Memory B cell (primary cell): ENCODE measurements around the gene CISH.

Experiments used
- ATAC-seq: fragments of 150-1000 bp; cut with Tn5 transposase; 2 replicates; pipeline ENCODE4 v1.10.0; 2021; ENCODE audit warnings: low read depth, mild to moderate bottlenecking, moderate library complexity
- DNase-seq, 2 donors: peaks; one replicate each; pipeline ENCODE4 v3.0.0; 2022; ENCODE audit warnings: low spot score in 2 of 2
- H3K27ac Mint-ChIP-seq: one replicate; pipeline ENCODE4 v1.8.0; 2022; ENCODE audit warnings: mild to moderate bottlenecking, moderate library complexity, mixed read lengths
- H3K27me3 Mint-ChIP-seq: one replicate; pipeline ENCODE4 v1.8.0; 2022; ENCODE audit warnings: mixed read lengths
- H3K36me3 Mint-ChIP-seq: one replicate; pipeline ENCODE4 v1.8.0; 2022; ENCODE audit warnings: mild to moderate bottlenecking, mixed read lengths
- H3K4me1 Mint-ChIP-seq: one replicate; pipeline ENCODE4 v1.8.0; 2022; ENCODE audit warnings: mixed read lengths
- H3K4me3 Mint-ChIP-seq: one replicate; pipeline ENCODE4 v1.8.0; 2022; ENCODE audit warnings: mild to moderate bottlenecking, moderate library complexity, mixed read lengths
- H3K9me3 Mint-ChIP-seq: one replicate; pipeline ENCODE4 v1.8.0; 2022; ENCODE audit warnings: mixed read lengths

CISH gene

GRCh38 chr3:50627407-50628051, 16.0 kb upstream of the CISH start:
- H3K4me1 Mint-ChIP-seq = peaks cover 30% of the 10 kb centered on the region
- no peak overlapping the region for H3K4me3 Mint-ChIP-seq
- no peak for ATAC-seq

GRCh38 chr3:50626401-50626800, 14.8 kb upstream of the CISH start:
- Mint-ChIP-seq H3K27me3 (no peaks in the 10 kb centered on the region), H3K4me3 (no peak overlapping the region), H3K9me3 (no peaks in the 10 kb centered on the region), H3K4me1 (peaks cover 28% of the 10 kb centered on the region), H3K27ac (no peak overlapping the region), H3K36me3 (no peaks in the 10 kb centered on the region)
- ATAC-seq (no peak), DNase-seq (no peak)

More at GRCh38 chr3:50627407-50628051, 16.0 kb upstream of the CISH start:
- Mint-ChIP-seq H3K27me3 (no peaks in the 10 kb centered on the region), H3K9me3 (no peaks in the 10 kb centered on the region), H3K36me3 (no peaks in the 10 kb centered on the region), H3K27ac (peak overlapping the region; percentile 60)
- DNase-seq = no peak

- Mint-ChIP-seq H3K4me3 (no peak overlapping the region), H3K36me3 (no peaks in the 10 kb centered on the region), H3K27me3 (no peaks in the 10 kb centered on the region), H3K9me3 (no peaks in the 10 kb centered on the region), H3K4me1 (peaks cover 26% of the 10 kb centered on the region), H3K27ac (no peak overlapping the region)
- DNase-seq (no peak), ATAC-seq (no peak)
These were observed 13.9 kb upstream of the CISH start for GRCh38 chr3:50625231-50626182.

GRCh38 chr3:50624634-50625033, 13.1 kb upstream of the CISH start:
- DNase-seq = no peak
- H3K4me1 Mint-ChIP-seq = peaks cover 27% of the 10 kb centered on the region
- ATAC-seq = no peak
- H3K27me3 Mint-ChIP-seq = no peaks in the 10 kb centered on the region
- H3K9me3 Mint-ChIP-seq = no peaks in the 10 kb centered on the region
- H3K36me3 Mint-ChIP-seq = no peaks in the 10 kb centered on the region
- no peak overlapping the region for H3K27ac Mint-ChIP-seq
- H3K4me3 Mint-ChIP-seq = no peak overlapping the region

- Mint-ChIP-seq H3K9me3 (no peaks in the 10 kb centered on the region), H3K27ac (peak overlapping the region; percentile 69), H3K4me3 (peak overlapping the region; percentile 58), H3K4me1 (peaks cover 29% of the 10 kb centered on the region), H3K36me3 (no peaks in the 10 kb centered on the region), H3K27me3 (no peaks in the 10 kb centered on the region)
- ATAC-seq (no peak), DNase-seq (no peak)
These were observed 12.4 kb upstream of the CISH start for GRCh38 chr3:50623840-50624474.

- Mint-ChIP-seq H3K27me3 (no peaks in the 10 kb centered on the region), H3K4me1 (peaks cover 34% of the 10 kb centered on the region), H3K27ac (no peak overlapping the region), H3K36me3 (no peaks in the 10 kb centered on the region), H3K4me3 (no peak overlapping the region), H3K9me3 (no peaks in the 10 kb centered on the region)
- DNase-seq = no peak
- no peak for ATAC-seq
These were observed 11.3 kb upstream of the CISH start for GRCh38 chr3:50622881-50623280.

- no peaks in the 10 kb centered on the region for H3K27me3 Mint-ChIP-seq
- ATAC-seq (no peak), DNase-seq (no peak)
- H3K4me3 Mint-ChIP-seq = no peak overlapping the region
- no peaks in the 10 kb centered on the region for H3K9me3 Mint-ChIP-seq
- peaks cover 38% of the 10 kb centered on the region for H3K4me1 Mint-ChIP-seq
- peak overlapping the region; percentile 72 for H3K27ac Mint-ChIP-seq
- H3K36me3 Mint-ChIP-seq = no peaks in the 10 kb centered on the region
These were observed 9.2 kb upstream of the CISH start for GRCh38 chr3:50620820-50621219.

- Mint-ChIP-seq H3K4me1 (peaks cover 40% of the 10 kb centered on the region), H3K27me3 (no peaks in the 10 kb centered on the region), H3K4me3 (no peak overlapping the region), H3K9me3 (no peaks in the 10 kb centered on the region), H3K27ac (peak overlapping the region; percentile 72), H3K36me3 (no peaks in the 10 kb centered on the region)
- DNase-seq = no peak
- ATAC-seq = no peak
These were observed 8.8 kb upstream of the CISH start for GRCh38 chr3:50620420-50620819.

- no peak for DNase-seq
- H3K27me3 Mint-ChIP-seq = no peaks in the 10 kb centered on the region
- H3K27ac Mint-ChIP-seq = no peak overlapping the region
- H3K36me3 Mint-ChIP-seq = no peaks in the 10 kb centered on the region
- no peaks in the 10 kb centered on the region for H3K9me3 Mint-ChIP-seq
- H3K4me3 Mint-ChIP-seq = peak overlapping the region; percentile 95
- H3K4me1 Mint-ChIP-seq = peaks cover 31% of the 10 kb centered on the region
- ATAC-seq = no peak
These were observed 6.4 kb upstream of the CISH start for GRCh38 chr3:50617911-50618481.

- ATAC-seq (peak; percentile 28), DNase-seq (no peak)
- H3K27me3 Mint-ChIP-seq = no peaks in the 10 kb centered on the region
- H3K9me3 Mint-ChIP-seq = no peaks in the 10 kb centered on the region
- H3K36me3 Mint-ChIP-seq = no peaks in the 10 kb centered on the region
- peaks cover 34% of the 10 kb centered on the region for H3K4me1 Mint-ChIP-seq
- peak within 1 kb of the TSS; percentile 87 for H3K27ac Mint-ChIP-seq
- peak within 1 kb of the TSS; percentile 95 for H3K4me3 Mint-ChIP-seq
These were observed 5.7 kb upstream of the CISH start, which contains the start of gene MAPKAPK3 for GRCh38 chr3:50617096-50617791. Gene MAPKAPK3 (plus strand): TSS chr3:50617151. CDS start chr3:50617566, 415 bp downstream.

GRCh38 chr3:50616770-50617095, 5.2 kb upstream of the CISH start:
- H3K4me1 Mint-ChIP-seq = peaks cover 39% of the 10 kb centered on the region
- no peaks in the 10 kb centered on the region for H3K9me3 Mint-ChIP-seq
- no peaks in the 10 kb centered on the region for H3K36me3 Mint-ChIP-seq
- peak overlapping the region; percentile 95 for H3K4me3 Mint-ChIP-seq
- peak overlapping the region; percentile 87 for H3K27ac Mint-ChIP-seq
- DNase-seq = peak; percentile 93 to 96
- peak; percentile 77 for ATAC-seq
- no peaks in the 10 kb centered on the region for H3K27me3 Mint-ChIP-seq

GRCh38 chr3:50616003-50616769, 4.6 kb upstream of the CISH start:
- Mint-ChIP-seq H3K27ac (peak overlapping the region; percentile 87), H3K36me3 (no peaks in the 10 kb centered on the region), H3K27me3 (no peaks in the 10 kb centered on the region), H3K9me3 (no peaks in the 10 kb centered on the region), H3K4me1 (peaks cover 40% of the 10 kb centered on the region), H3K4me3 (peak overlapping the region; percentile 95)
- peak; percentile 62 for ATAC-seq
- peak; percentile 69 to 79 for DNase-seq

GRCh38 chr3:50615190-50615589, 3.6 kb upstream of the CISH start:
- Mint-ChIP-seq H3K9me3 (no peaks in the 10 kb centered on the region), H3K27me3 (no peaks in the 10 kb centered on the region), H3K27ac (no peak overlapping the region), H3K36me3 (no peaks in the 10 kb centered on the region), H3K4me1 (peaks cover 39% of the 10 kb centered on the region), H3K4me3 (no peak overlapping the region)
- no peak for ATAC-seq
- DNase-seq = no peak
